Daoy (cell line): ENCODE results near the gene P4HA2. TPM values are rescaled to one million over a fixed set of nuclear protein-coding genes. Genes with fewer than 3 reads are reported as not detected.
"Not testable (repeated sequence)": the region's sequence is repeated elsewhere in the genome, so short reads cannot be mapped to it uniquely, and the experiment has no call there.

Experiments
- DNase-seq: peaks from one replicate; pipeline ENCODE4 v3.0.0-alpha.2; 2015; ENCODE audit warnings: low read depth
- total RNA-seq: library from RNA; depleted of rRNA; stranded (reverse); fragments of >200 nt; shearing (Covaris generic); gene quantifications from 2 replicates; pipeline ENCODE4 v1.2.3, GENCODE V29; 2014

The P4HA2 gene
- total RNA-seq, 1 experiment from 2014 or later: 118 TPM

DNA sequence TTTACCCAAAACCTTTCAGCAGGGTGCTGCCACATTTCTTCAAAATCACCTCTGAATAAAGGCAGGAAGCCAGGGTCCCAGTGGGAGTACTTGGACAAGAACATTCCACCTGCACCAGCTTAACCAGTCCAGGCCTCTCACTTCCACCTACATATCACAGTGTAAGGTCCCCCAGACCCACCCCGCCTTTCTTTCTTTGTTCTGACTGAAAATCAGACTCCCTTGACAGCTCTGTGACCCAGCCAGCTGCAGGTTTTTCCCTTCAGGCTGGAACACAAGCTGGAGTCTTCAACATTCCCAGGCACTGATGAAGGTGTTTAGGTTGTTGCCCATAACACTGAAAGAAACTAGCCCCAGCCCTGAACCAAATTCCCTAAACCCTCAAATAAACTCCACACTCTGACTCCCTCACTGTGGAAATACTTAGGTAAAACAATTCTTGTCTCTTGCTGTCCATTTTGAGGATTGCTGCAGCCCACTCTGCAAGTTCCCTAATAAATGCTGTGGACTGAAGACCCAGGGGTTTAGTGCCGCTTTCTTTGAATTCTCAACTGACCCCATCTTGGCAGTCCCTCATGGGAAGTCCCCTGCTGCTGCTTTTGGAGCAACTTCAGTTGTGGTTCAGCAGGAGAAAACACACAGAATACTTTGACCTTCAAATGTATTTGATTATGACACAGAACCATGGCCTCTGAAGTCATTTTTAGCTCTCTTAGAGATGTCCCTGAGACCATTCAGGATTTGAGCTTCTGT, 24.8 kb downstream of the P4HA2 start:
- DNase-seq: no peak

DNA sequence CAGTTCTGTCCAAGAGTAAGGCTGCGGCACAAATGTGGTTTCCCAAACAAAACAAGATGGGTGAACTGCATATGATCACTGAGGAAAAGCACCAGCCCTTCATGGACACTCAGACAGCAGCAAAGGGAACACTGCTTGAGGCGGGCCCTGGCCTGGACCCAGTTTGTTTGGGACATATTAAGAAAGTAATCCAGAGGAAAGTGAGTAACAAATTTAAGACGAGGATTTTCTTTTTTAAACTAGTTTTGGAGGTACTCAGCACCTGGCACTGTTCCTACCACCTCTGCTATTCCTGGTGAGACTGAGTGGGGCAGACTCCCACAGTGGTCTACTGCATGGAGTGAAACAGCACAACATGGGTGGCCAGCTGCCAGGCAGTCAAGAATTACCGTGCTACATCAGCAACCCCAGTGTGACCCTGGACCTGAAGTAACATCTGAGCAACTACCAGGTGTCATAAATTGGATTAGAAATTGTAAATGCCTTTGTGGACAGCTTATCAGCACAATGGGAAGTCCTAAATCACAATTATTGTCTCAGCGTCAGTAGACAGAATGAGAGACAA, 28.5 kb downstream of the P4HA2 start:
- no peak for DNase-seq

DNA sequence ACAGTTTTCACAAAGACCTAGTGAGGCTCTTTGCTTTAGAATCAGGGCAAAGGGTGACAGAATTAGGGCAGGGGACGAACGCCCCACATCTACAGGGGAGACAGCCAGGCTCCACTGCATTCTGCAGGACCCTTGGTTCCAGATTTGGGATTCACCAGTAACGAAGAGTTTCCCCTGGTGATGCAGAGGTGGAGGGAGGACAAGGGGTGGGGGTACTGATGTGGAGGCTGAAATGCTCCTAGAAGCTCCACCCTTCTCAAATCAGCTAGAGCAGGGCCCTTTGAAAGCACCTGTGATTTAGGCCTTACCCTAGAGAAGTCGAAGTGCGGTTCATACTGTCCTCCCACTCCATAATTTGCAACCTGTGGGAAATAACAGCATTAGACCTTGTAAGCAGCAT, 29.1 kb downstream of the P4HA2 start:
- no peak for DNase-seq

DNA sequence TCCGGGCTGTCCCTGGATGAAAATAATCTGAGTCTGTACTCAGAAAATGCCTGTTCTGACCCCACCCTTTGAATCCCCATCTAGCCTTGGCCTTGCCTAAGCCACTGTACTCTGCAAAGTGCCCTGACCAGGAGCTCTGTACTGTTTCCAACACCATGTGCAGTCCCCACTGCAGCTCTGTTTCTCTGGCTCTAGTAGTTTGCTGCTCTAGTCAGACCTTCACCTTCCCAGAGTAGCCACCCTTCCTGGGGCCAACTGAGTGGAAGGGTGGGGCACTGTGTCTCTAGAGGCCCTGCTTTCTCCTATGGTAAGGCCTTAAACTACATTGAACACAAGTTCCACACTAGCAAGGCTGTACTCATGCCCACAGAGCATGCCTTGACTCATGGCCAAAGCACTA, 31.9 kb downstream of the P4HA2 start:
- DNase-seq: no peak

DNA sequence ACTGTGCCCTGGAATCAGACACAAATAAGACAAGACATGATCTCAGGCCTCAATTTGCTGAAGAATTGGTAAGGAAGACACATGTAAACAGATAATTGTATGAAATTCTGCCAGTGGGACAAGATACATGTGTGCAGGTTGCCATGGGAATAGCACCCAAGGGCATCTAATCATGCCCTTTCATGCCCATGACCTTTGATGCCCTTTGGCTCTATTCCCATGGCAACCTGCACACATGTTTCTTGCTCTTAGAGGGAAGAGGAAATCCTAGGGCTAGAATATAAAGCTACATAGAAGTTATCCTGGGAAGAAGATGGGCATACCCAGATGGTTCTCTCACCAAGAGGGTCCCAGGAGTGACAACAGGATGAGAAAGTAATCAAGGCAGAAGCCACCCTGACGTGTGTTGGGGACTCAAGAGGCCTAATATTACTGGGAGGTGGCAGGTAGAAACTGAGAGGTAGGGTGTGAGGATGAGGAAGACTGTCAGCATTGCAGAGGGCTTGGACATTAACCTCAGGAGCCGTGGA, 34.4 kb downstream of the P4HA2 start:
- no peak for DNase-seq

DNA sequence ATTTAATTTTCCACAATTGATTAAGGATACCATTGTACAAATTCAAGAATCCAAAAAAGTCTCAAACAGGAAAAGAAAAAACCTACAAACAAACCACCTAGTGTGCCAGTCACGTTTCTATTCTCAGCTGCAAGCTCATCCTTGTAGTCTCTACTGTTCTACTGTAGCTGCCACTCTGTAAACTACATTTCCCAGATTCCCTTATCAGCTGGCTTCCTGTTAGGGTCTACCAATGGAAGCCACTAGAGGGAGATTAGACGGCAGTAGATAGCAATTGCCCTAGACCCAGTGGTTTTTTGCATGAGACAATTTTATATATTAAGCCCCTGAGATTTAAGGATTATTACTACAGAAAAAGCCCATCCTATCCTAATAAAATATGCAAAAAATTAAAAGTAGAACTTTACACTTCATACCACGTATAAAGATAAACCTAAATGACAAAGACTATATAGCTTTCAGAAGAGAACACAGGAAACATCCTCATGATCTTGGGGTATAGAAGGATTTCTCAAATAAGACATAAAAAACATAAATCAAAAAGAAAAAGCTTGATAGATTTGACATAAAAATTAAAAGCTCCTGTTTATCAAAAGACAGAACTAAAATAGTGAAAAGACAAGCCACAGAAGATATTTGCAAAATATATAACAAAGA, 37.4 kb downstream of the P4HA2 start:
- peak; percentile 72 for DNase-seq

DNA sequence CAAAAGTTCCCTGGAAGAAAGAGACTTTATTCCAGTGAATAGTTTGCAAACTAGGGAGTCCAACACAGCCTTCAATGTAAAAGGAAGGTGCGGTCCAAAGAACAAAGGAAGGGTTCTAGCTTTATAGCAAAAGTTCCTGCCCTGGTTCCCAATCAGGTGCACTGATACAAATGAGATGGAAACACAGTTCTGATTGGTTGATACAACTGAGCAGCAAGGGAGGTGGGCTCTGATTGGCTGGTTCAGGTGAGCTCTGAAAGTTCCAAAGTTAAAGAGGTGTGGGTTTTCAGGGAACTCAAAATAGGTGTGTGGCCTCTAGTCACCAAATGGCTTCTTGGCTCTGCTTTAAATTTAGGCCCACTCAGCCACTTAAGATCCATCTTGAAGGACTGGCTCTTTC, 43.1 kb downstream of the P4HA2 start:
- no peak for DNase-seq

DNA sequence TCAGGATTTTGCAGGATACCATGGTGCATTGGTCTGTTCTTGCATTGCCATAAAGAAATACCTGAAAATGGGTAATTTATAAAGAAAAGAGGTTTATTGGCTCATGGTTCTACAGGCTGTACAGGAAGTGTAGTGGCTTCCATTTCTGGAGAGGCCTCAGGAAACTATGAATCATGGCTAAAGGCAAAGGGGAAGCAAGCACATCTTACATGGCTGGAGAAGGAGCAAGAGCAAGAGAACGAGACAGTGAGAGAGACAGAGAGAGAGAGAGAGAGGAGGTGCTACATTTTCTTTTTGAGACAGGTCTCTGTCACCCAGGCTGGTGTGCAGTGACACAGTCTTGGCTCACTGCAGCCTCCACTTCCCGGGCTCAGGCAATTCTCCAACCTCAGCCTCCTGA, 43.9 kb downstream of the P4HA2 start:
- no peak for DNase-seq

DNA sequence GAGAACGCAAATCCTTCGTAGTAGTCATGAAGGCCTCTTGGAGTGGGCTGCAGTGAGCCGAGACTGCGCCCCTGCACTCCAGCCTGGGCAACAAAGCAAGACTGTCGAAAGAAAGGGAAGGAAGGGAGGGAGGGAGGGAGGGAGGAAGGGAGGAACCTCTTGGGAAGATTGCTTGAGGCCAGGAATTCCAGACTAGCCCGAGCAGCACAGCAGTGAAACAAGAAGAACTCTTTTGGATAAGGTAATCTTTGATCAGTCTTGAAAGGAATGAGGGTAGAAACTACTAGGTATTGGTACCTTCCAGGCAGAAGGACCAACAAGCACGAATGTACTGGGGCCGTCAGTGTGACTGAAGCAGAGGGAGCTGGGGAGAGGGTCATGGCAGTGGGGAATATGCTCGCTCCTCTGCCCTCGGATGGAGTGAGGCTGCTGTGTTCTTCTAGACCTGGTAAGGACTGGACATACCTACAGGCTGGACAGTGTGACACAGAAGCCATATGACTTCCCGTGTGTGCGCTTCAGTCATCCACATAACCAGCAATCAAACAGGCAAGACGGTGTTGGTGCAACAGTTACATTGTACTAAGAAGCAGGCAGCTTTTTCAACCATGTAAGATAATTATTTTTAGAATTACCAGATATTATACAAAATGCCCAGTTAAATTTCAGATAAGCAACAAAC, 45.2 kb downstream of the P4HA2 start:
- DNase-seq: no peak

DNA sequence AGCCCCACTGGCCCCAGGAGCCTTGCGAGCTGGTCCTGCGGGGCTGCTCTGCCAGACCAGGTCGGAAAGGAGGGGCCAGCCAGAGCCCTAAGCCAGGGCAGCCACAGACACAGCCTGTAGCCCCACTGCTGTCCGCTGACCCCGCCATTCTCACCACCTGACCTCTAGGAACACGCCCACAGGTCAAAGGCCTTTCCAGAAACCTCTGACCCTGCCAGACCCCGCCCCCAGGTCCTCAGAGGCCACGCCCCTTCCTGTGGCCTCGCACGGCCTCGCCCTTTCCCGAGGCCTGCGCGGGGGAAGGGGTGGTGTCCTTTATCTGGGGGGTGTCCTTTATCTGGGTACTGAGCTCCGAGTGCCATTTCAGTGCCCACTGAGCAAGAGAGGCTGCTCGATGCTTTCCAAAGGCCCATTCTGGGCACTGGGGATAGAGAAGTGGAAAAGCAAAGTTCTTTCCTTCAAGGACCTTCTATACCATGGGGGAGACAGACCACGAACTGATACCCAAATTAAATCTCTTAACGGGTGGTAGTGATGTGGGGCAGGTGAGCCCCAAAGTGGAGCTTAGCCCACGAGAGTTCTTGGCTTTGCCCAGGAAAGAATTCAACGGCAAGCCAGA, 46.5 kb downstream of the P4HA2 start:
- no peak for DNase-seq

DNA sequence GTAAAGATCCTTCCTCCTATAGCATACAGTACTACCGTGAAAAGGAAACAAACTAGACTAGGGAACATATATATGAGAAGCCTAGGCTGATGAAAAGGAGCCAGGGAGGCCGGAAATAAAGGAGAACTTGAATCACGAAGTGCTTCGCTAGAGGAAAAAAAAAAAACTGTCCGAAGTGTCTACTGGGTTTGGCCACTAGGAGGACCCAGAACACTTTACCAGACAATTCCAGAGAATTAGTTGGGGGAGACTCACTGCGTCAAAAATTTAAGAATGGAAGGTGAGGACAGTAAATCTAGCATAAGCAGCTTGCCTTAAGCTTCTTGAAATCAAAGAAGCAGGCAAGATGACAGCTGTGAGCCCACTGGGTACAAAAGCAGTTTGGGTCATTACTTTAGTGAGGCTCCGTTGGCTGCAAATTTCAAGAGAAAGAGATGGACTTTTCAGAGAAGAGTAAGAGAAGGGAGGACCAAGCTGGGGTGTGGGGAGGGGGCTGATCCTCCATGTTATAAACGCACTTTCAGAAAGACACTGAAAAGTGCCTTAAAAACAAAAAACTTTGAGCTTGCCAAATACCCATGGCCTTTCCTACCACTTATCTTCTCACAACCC, 47.4 kb downstream of the P4HA2 start:
- peak; percentile 76 for DNase-seq

DNA sequence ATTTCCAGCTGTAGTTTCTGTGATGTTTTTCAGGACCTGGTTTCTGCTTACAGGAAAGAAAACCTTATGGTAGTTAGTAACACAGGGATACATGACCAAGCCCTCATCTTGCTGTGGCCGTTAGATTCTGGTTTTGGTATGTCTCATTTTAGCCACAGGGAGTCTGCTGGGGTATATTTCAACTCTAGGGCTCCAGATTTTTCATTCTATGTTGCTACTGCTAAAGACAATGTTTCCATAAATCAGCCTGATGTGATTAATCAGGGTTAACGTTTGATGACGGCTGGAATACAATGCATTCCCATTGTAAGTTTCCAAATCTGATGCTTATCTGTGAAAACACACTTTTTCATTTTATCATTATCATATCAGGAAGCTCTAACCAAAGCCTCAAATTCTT, 48.2 kb downstream of the P4HA2 start:
- no peak for DNase-seq

DNA sequence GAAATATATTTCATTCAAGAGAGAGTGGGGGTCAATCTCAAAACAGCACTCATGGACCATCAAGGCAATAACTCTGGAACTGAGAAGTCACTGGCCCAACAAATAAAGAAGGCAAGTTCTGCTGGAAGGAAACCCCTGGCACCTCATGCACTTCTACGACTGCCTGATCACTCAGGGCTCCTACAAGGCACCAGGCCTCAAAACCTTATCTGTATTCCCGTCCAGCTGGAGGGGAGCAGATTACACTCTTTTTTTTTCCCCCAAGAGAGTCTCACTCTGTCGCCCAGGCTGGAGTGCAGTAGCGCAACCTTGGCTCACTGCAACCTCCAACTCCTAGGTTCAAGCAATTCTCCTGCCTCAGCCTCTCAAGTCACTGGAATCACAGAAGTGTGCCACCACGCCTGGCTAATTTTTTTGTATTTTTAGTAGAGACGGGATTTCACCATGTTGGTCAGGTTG, 49.9 kb downstream of the P4HA2 start:
- no peak for DNase-seq

DNA sequence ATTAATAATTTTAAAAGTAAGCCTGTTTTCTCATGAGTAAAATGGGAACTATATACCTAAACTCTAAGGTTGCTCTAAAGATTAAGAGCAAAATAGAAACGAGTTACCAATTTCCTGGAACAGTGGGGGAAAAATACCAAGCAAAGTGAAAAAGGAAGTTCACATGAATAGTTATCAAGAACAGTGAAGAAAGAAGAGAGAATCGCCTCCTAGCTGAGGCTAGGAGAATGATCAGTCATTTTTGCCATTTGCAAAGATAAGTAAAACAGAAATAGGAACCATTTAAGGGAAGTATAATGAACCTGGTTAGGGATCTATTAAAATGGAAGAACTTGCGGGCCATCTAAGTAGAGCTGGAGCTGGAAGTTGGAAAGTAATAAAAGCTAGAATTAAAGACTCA, 50.7 kb downstream of the P4HA2 start:
- no peak for DNase-seq

DNA sequence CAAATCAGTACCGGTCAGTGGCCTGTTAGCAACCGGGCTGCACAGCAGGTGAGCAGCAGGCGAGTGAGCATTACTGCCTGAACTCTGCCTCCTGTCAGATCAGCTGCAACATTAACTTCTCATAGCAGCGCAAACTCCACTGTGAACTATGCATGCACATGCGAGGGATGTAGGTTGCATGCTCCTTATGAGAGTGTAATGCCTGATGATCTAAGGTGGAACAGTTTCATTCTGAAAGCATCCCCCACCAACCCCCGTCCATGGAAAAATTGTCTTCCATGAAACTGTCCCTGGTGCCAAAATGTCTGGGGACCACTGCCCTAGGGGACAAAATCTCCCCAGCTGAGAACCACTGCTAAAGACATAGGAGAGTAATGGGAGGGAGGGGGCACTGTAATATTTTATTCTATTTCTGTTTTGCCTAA, 51.1 kb downstream of the P4HA2 start:
- no peak for DNase-seq

DNA sequence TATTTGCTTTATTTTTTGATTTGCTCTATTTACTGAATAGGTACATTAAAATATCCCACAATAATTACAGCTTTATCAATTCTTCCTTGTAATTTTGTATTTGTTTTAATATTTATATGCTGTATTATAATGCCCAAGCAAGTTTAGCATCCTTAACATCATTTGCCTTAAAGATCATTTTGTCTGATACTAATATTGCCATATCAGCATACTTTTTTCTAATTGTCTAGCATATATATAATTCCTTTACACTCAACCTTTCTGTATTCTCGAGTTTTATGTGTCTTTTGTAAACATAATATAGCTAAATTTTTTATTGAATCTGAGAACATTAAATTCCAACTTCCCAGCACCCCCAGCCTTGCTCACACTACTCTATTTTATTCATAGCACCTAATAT, 64.7 kb downstream of the P4HA2 start:
- DNase-seq: no peak

DNA sequence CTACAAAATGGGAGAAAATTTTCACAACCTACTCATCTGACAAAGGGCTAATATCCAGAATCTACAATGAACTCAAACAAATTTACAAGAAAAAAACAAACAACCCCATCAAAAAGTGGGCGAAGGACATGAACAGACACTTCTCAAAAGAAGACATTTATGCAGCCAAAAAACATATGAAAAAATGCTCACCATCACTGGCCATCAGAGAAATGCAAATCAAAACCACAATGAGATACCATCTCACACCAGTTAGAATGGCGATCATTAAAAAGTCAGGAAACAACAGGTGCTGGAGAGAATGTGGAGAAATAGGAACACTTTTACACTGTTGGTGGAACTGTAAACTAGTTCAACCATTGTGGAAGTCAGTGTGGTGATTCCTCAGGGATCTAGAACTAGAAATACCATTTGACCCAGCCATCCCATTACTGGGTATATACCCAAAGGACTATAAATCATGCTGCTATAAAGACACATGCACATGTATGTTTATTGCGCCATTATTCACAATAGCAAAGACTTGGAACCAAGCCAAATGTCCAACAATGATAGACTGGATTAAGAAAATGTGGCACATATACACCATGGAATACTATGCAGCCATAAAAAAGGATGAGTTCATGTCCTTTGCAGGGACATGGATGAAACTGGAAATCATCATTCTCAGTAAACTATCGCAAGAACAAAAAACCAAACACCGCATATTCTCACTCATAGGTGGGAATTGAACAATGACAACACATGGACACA, 65.9 kb downstream of the P4HA2 start:
- DNase-seq: not testable (repeated sequence)

DNA sequence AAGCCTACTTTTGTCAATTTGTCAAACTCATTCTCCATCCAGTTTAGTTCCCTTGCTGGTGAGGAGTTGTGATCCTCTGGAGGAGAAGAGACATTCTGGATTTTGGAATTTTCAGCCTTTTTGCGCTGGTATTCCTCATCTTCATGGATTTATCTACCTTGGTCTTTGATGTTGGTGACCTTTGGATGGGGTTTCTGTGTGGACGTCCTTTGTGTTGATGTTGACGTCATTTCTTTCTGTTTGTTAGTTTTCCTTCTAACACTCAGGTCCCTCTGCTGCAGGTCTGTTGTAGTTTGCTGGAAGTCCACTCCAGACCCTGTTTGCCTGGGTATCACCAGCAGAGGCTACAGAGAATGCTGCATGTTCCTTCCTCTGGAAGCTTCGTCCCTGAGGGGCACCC, 71.2 kb downstream of the P4HA2 start:
- no peak for DNase-seq

DNA sequence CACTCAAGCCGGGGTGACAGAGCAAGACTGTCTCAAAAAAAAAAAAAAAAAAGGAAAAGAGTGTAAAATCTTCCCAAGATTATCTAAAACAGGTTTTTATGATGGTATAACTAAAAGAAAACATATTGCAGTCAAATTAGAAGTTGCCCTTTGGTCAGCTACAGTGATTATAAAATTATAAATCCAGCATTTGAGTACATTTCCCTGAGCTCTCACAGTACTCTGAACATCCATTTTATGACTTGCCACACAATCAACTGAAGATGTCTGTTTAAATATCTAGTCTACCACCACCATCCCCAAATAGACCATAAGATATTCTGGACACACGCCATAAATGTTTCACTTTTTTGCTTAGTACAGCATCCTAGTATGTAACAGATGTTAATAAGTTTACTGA, 77.1 kb downstream of the P4HA2 start:
- no peak for DNase-seq

DNA sequence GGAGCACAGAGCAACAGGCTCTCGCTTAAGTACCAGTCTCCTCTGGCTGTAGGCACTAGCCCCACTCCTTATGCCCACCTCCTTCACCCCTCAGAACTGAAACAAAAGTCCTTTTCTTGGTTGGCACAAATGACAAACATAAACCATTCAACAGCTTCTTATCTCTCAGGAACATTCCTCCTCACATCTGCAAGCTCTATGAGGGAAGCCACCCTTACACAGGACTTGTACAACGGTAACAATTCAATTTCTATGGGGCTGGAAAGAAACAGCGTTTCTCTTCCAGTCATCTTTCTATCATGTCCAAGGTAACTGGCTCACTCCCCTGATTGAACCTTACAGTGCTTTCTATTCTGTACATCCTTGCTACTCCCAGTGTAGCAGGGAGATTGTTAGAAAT, 80.0 kb downstream of the P4HA2 start:
- no peak for DNase-seq

DNA sequence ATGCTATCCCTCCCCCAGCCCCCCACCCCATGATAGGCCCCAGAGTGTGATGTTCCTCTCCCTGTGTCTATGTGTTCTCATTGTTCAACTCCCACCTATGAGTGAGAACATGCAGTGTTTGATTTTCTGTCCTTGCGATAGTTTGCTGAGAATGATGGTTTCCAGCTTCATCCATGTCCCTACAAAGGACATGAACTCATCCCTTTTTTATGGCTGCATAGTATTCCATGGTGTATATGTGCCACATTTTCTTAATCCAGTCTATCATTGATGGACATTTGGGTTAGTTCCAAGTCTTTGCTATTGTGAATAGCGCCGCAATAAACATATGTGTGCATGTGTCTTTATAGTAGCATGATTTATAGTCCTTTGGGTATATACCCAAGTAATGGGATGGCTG, 82.3 kb downstream of the P4HA2 start:
- DNase-seq: not testable (repeated sequence)
